Chondrocyte (in vitro differentiated cells): ENCODE results near the gene PPP1R9A. TPM values are rescaled to one million over a fixed set of nuclear protein-coding genes. Genes with fewer than 3 reads are reported as not detected.

Experiments
- DNase-seq: peaks from one replicate; pipeline ENCODE4 v3.0.0; 2021; ENCODE audit warnings: mixed read lengths, low spot score
- H3K27ac Mint-ChIP-seq: one replicate; pipeline ENCODE4 v1.8.0; 2021; ENCODE audit warnings: mild to moderate bottlenecking, moderate library complexity, mixed read lengths; ENCODE audit not compliant: unreplicated experiment
- H3K27me3 Mint-ChIP-seq: 2 replicates; pipeline ENCODE4 v1.8.0; 2021; ENCODE audit warnings: low read depth, mixed read lengths
- H3K36me3 Mint-ChIP-seq: 2 replicates; pipeline ENCODE4 v1.8.0; 2021; ENCODE audit warnings: low read depth, mixed read lengths
- H3K4me1 Mint-ChIP-seq: 2 replicates; pipeline ENCODE4 v1.8.0; 2021; ENCODE audit warnings: low read depth, mild to moderate bottlenecking, mixed read lengths
- H3K4me3 Mint-ChIP-seq: one replicate; pipeline ENCODE4 v1.8.0; 2021; ENCODE audit warnings: mild to moderate bottlenecking, moderate library complexity, mixed read lengths; ENCODE audit not compliant: unreplicated experiment
- H3K9me3 Mint-ChIP-seq: 2 replicates; pipeline ENCODE4 v1.8.0; 2021; ENCODE audit warnings: low read depth, mixed read lengths
- total RNA-seq: library from RNA; stranded (reverse); gene quantifications from 3 replicates; pipeline ENCODE4 v1.2.1, GENCODE V29; 2021
- TF ChIP-seq, protein P1 (sequence below): fragments of 200-600 bp; sonication (generic); IDR thresholded peaks from 2 replicates; pipeline ENCODE4 v1.5.0; 2021; ENCODE audit warnings: antibody characterized with exemption, mild to moderate bottlenecking, moderate library complexity

PPP1R9A gene
- total RNA-seq, 1 donor from 2014 or later = 4.1 TPM

- Mint-ChIP-seq H3K36me3 (no peaks in the 10 kb centered on the region), H3K4me1 (peaks cover 11% of the 10 kb centered on the region), H3K4me3 (no peak overlapping the region), H3K9me3 (no peaks in the 10 kb centered on the region), H3K27me3 (no peaks in the 10 kb centered on the region), H3K27ac (no peak overlapping the region)
- TF ChIP-seq, protein P1, sequence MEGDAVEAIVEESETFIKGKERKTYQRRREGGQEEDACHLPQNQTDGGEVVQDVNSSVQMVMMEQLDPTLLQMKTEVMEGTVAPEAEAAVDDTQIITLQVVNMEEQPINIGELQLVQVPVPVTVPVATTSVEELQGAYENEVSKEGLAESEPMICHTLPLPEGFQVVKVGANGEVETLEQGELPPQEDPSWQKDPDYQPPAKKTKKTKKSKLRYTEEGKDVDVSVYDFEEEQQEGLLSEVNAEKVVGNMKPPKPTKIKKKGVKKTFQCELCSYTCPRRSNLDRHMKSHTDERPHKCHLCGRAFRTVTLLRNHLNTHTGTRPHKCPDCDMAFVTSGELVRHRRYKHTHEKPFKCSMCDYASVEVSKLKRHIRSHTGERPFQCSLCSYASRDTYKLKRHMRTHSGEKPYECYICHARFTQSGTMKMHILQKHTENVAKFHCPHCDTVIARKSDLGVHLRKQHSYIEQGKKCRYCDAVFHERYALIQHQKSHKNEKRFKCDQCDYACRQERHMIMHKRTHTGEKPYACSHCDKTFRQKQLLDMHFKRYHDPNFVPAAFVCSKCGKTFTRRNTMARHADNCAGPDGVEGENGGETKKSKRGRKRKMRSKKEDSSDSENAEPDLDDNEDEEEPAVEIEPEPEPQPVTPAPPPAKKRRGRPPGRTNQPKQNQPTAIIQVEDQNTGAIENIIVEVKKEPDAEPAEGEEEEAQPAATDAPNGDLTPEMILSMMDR = no peak
- DNase-seq = no peak
Measured at GRCh38 chr7:95126053-95126709, 218.8 kb downstream of the PPP1R9A start.

- Mint-ChIP-seq H3K4me1 (no peaks in the 10 kb centered on the region), H3K4me3 (no peak overlapping the region), H3K36me3 (no peaks in the 10 kb centered on the region), H3K27me3 (no peaks in the 10 kb centered on the region), H3K27ac (no peak overlapping the region), H3K9me3 (no peaks in the 10 kb centered on the region)
- TF ChIP-seq, protein P1 = no peak
- peak; percentile 77 for DNase-seq
Measured at GRCh38 chr7:95132500-95132899, 225.1 kb downstream of the PPP1R9A start.

DNA sequence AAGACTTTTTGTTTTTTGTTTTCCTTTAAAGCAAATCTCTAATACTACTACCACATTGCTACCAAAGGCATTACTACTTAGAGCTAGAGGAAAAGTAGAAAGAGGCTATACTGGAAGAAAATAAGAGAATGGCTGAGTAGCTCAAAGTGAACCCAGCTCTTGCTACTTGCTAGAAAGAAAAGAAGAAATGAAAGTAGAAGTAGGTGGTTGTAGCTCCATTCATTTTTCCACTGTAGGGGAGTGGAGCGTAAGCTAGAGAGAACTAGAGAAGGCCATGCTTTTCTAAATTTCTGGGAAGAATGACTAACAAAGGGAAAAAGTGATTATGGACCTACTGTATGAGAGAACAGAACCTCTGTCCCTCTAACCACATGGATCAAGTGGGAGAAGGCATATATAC is 232.5 kb downstream of the PPP1R9A start:
- H3K9me3 Mint-ChIP-seq = peaks cover 4% of the 10 kb centered on the region
- DNase-seq = no peak
- no peaks in the 10 kb centered on the region for H3K36me3 Mint-ChIP-seq
- H3K27ac Mint-ChIP-seq = no peak overlapping the region
- TF ChIP-seq, protein P1 = no peak
- peaks cover 5% of the 10 kb centered on the region for H3K4me1 Mint-ChIP-seq
- H3K4me3 Mint-ChIP-seq = no peak overlapping the region
- no peaks in the 10 kb centered on the region for H3K27me3 Mint-ChIP-seq

DNA sequence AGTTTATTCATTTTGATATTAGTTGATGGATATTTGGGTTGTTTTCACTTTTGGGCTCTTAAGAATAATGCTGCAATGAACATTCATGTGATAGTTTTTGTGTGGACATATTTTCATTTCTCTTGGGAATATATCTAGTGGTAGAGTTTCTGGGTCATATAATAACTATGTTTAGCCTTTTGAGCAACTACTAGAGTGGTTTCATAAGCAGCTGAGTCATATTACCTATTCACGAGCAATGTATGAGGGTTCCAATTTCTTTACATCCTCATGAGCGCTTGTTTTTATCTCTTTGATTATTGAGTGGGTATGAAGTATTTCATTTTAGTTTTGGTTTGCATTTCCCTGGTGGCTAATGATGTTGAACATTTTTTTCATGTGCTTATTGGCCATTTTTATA is 234.4 kb downstream of the PPP1R9A start:
- TF ChIP-seq, protein P1 = no peak
- peaks cover 7% of the 10 kb centered on the region for H3K9me3 Mint-ChIP-seq
- no peak for DNase-seq
- H3K27ac Mint-ChIP-seq = peak overlapping the region; percentile 14
- peaks cover 5% of the 10 kb centered on the region for H3K4me1 Mint-ChIP-seq
- no peak overlapping the region for H3K4me3 Mint-ChIP-seq
- H3K36me3 Mint-ChIP-seq = peaks cover 2% of the 10 kb centered on the region
- no peaks in the 10 kb centered on the region for H3K27me3 Mint-ChIP-seq

- no peak for DNase-seq
- H3K27me3 Mint-ChIP-seq = no peaks in the 10 kb centered on the region
- H3K27ac Mint-ChIP-seq = no peak overlapping the region
- H3K36me3 Mint-ChIP-seq = peaks cover 11% of the 10 kb centered on the region
- peaks cover 19% of the 10 kb centered on the region for H3K9me3 Mint-ChIP-seq
- no peak overlapping the region for H3K4me3 Mint-ChIP-seq
- TF ChIP-seq, protein P1 = no peak
- H3K4me1 Mint-ChIP-seq = peaks cover 5% of the 10 kb centered on the region
Measured at GRCh38 chr7:95144256-95144655, 236.9 kb downstream of the PPP1R9A start.
